ENCODE measurements around the gene PEAK1. TPM values are rescaled to one million over a fixed set of nuclear protein-coding genes. Genes with fewer than 3 reads are reported as not detected.

PEAK1 gene
- total and polyA plus RNA-seq, 9 of the 15 experiments (the other 6 are each of a cell fraction or from before 2014, with no cell fraction given) = 0.99 to 22.4 (median 10.8) TPM

GRCh38 chr15:77418391-77418965 lies 1.4 kb downstream of the PEAK1 start:
- ChIA-PET CTCF (ENCODE audit: low intra/inter-chr PET ratio) (no interaction called here), POLR2A (interaction anchor here (0.7 to 1.0 kb wide), 4 partner anchors 12 to 69 kb away, joined by 3 read pairs; no protein-coding TSS in a partner anchor)
- intact Hi-C loops (cut with micrococcal nuclease) = no loop called here
- ATAC-seq (no peak), DNase-seq (ENCODE audit: extremely low read depth in 1 of 4, low spot score in 3 of 4) (no peak), FAIRE-seq (no peak)
- Histone ChIP-seq H3K9ac (ENCODE audit: insufficient read depth in 1 of 2, low read depth in 2 of 2, low read length in 2 of 2) (peak overlapping the region in 1 of 2 experiments; percentile 71; a peak in 2 of 4 replicates), H3K9me1 (ENCODE audit: control insufficient read depth, insufficient read depth, low read length) (no peaks in the 10 kb centered on the region), H3K4me1 (replicated peaks in 1 of 2; ENCODE audit: control insufficient read depth in 2 of 2, insufficient read depth in 2 of 2, low read length in 2 of 2) (peaks cover 27 to 46% of the 10 kb centered on the region in 2 experiments; a peak in 4 of 5 replicates), H4K20me1 (replicated peaks; ENCODE audit: control insufficient read depth, insufficient read depth, low read length) (no peaks in the 10 kb centered on the region), H3K4me3 (peak overlapping the region; percentile 94), H3K27me3 (ENCODE audit: control insufficient read depth in 2 of 2, insufficient read depth in 2 of 2, low read length in 2 of 2) (no peaks in the 10 kb centered on the region), H3K36me3 (ENCODE audit: control insufficient read depth, insufficient read depth, low read length) (no peaks in the 10 kb centered on the region; the same call in 2 of the 3 replicates), H3K27ac (ENCODE audit: extremely low read depth, low read depth, low read length) (no peak overlapping the region; the same call in 2 of the 3 replicates), H3K4me2 (ENCODE audit: insufficient read depth, low read length) (peak overlapping the region; percentile 96), H3K79me2 (ENCODE audit: control insufficient read depth, insufficient read depth, low read length) (peaks cover 89% of the 10 kb centered on the region), H3K9me3 (replicated peaks; ENCODE audit: control insufficient read depth, insufficient read depth, low read depth, low read length) (no peaks in the 10 kb centered on the region), H2AFZ (ENCODE audit: low read depth, low read length) (no peak overlapping the region)
- in situ Hi-C loops (cut with MboI) = no loop called here
- no peak for TF ChIP-seq ARID2 (IDR thresholded peaks at IDR 0.05)
- TF ChIP-seq, protein P1, sequence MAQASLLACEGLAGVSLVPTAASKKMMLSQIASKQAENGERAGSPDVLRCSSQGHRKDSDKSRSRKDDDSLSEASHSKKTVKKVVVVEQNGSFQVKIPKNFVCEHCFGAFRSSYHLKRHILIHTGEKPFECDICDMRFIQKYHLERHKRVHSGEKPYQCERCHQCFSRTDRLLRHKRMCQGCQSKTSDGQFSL (CRISPR knock-in tag; IDR thresholded peaks at IDR 0.05) = 0 out of 2 replicates have a peak, but pooled peaks have one; percentile 24
- TF ChIP-seq, protein P1 (tag; IDR thresholded peaks at IDR 0.05) = no peak
- 7% methylated on average over 8 of the region's 8 CpGs for WGBS (ENCODE audit: insufficient coverage, low coverage, missing lambda C conversion rate)
- TSS peak; percentile 62 for BruUV-seq (replicated peaks)

- H3K4me3 ChIP-seq = no peak overlapping the region
- H3K79me2 ChIP-seq (ENCODE audit: control insufficient read depth, insufficient read depth, low read length) = peaks cover 89% of the 10 kb centered on the region
- no peak for DNase-seq (ENCODE audit: extremely low read depth in 1 of 4, low spot score in 3 of 4)
- H2AFZ ChIP-seq (ENCODE audit: low read depth, low read length) = no peak overlapping the region
- 46% methylated on average over 3 of the region's 3 CpGs for WGBS (ENCODE audit: insufficient coverage, low coverage, missing lambda C conversion rate)
- no peak for ATAC-seq
- no peaks in the 10 kb centered on the region for H4K20me1 ChIP-seq (replicated peaks; ENCODE audit: control insufficient read depth, insufficient read depth, low read length)
- peaks cover 27 to 52% of the 10 kb centered on the region in 2 experiments; a peak in 4 of 5 replicates for H3K4me1 ChIP-seq (replicated peaks in 1 of 2; ENCODE audit: control insufficient read depth in 2 of 2, insufficient read depth in 2 of 2, low read length in 2 of 2)
- intact Hi-C loops (cut with micrococcal nuclease) (no loop called here), in situ Hi-C loops (cut with MboI) (no loop called here)
- H3K36me3 ChIP-seq (ENCODE audit: control insufficient read depth, insufficient read depth, low read length) = no peaks in the 10 kb centered on the region; the same call in 2 of the 3 replicates
- no peaks in the 10 kb centered on the region for H3K27me3 ChIP-seq (ENCODE audit: control insufficient read depth in 2 of 2, insufficient read depth in 2 of 2, low read length in 2 of 2)
- H3K9me3 ChIP-seq (replicated peaks; ENCODE audit: control insufficient read depth, insufficient read depth, low read depth, low read length) = no peaks in the 10 kb centered on the region
- FAIRE-seq = no peak
- no peaks in the 10 kb centered on the region for H3K9me1 ChIP-seq (ENCODE audit: control insufficient read depth, insufficient read depth, low read length)
- no peak overlapping the region for H3K27ac ChIP-seq (ENCODE audit: extremely low read depth, low read depth, low read length)
- no peak overlapping the region for H3K9ac ChIP-seq (ENCODE audit: insufficient read depth in 1 of 2, low read depth in 2 of 2, low read length in 2 of 2)
- TF ChIP-seq KAT7 (CRISPR knock-in tag; IDR thresholded peaks at IDR 0.05; ENCODE audit: borderline replicate concordance) (no peak), EP300 (IDR thresholded peaks at IDR 0.05; ENCODE audit: low read length) (no peak), ZNF830 (CRISPR knock-in tag; IDR thresholded peaks at IDR 0.05) (no peak)
- TF ChIP-seq, protein P2, sequence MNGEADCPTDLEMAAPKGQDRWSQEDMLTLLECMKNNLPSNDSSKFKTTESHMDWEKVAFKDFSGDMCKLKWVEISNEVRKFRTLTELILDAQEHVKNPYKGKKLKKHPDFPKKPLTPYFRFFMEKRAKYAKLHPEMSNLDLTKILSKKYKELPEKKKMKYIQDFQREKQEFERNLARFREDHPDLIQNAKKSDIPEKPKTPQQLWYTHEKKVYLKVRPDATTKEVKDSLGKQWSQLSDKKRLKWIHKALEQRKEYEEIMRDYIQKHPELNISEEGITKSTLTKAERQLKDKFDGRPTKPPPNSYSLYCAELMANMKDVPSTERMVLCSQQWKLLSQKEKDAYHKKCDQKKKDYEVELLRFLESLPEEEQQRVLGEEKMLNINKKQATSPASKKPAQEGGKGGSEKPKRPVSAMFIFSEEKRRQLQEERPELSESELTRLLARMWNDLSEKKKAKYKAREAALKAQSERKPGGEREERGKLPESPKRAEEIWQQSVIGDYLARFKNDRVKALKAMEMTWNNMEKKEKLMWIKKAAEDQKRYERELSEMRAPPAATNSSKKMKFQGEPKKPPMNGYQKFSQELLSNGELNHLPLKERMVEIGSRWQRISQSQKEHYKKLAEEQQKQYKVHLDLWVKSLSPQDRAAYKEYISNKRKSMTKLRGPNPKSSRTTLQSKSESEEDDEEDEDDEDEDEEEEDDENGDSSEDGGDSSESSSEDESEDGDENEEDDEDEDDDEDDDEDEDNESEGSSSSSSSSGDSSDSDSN (IDR thresholded peaks at IDR 0.05; ENCODE audit: borderline replicate concordance in 1 of 2, low read depth in 2 of 2, low read length in 2 of 2) = no peak
- no peak overlapping the region for H3K4me2 ChIP-seq (ENCODE audit: insufficient read depth, low read length)
- ChIA-PET CTCF (ENCODE audit: low intra/inter-chr PET ratio) (no interaction called here), POLR2A (no interaction called here)
- no TSS peak for BruUV-seq (replicated peaks)
These were observed 2.3 kb downstream of the PEAK1 start for GRCh38 chr15:77417602-77418001.

All from K562 (cell line).